NCI-H526 (cell line): ENCODE results near the gene BLOC1S6.

Experiments
- DNase-seq, 2 experiments: peaks; one replicate each; lab custom pipeline; 2025; lab: John Stamatoyannopoulos, UW

The BLOC1S6 gene

GRCh38 chr15:45588219-45588875 is 1.2 kb downstream of the BLOC1S6 start:
- DNase-seq = no peak

GRCh38 chr15:45589256-45589655 is 2.1 kb downstream of the BLOC1S6 start:
- no peak for DNase-seq

- DNase-seq = no peak
Observed at GRCh38 chr15:45594319-45594718, 7.1 kb downstream of the BLOC1S6 start.

GRCh38 chr15:45594835-45595530 is 7.8 kb downstream of the BLOC1S6 start:
- DNase-seq = no peak

GRCh38 chr15:45603881-45604280 is 16.7 kb downstream of the BLOC1S6 start:
- DNase-seq = no peak

GRCh38 chr15:45604326-45604725 is 17.1 kb downstream of the BLOC1S6 start:
- no peak for DNase-seq

- no peak for DNase-seq
Observed at GRCh38 chr15:45606413-45606812, 19.2 kb downstream of the BLOC1S6 start.

- no peak for DNase-seq
Observed at GRCh38 chr15:45606841-45607240, 19.7 kb downstream of the BLOC1S6 start.

- peak in 1 of 2 experiments; percentile 39 for DNase-seq
Observed at GRCh38 chr15:45611305-45611704, 24.1 kb downstream of the BLOC1S6 start.

- DNase-seq = no peak
Observed at GRCh38 chr15:45612790-45613415, 25.7 kb downstream of the BLOC1S6 start.

GRCh38 chr15:45616901-45617323 is 29.7 kb downstream of the BLOC1S6 start:
- no peak for DNase-seq

GRCh38 chr15:45618813-45619212 is 31.6 kb downstream of the BLOC1S6 start:
- peak; percentile 12 to 45 for DNase-seq

GRCh38 chr15:45628136-45628535 is 41.0 kb downstream of the BLOC1S6 start:
- DNase-seq = no peak

- DNase-seq = peak in 1 of 2 experiments; percentile 9
Observed at GRCh38 chr15:45630917-45631691, 43.9 kb downstream of the BLOC1S6 start.

- no peak for DNase-seq
Observed at GRCh38 chr15:45631776-45632175, 44.6 kb downstream of the BLOC1S6 start.

GRCh38 chr15:45634432-45635190 is 47.4 kb downstream of the BLOC1S6 start, which contains the start of gene SQOR:
Gene SQOR, plus strand, starts transcription at chr15:45635029. Its CDS starts 23,895 bp downstream, at chr15:45658924.
- peak; percentile 12 to 66 for DNase-seq

- DNase-seq = peak in 1 of 2 experiments; percentile 55
Observed at GRCh38 chr15:45635191-45635638, 48.0 kb downstream of the BLOC1S6 start.

GRCh38 chr15:45635763-45636292 is 48.6 kb downstream of the BLOC1S6 start:
- DNase-seq = no peak

GRCh38 chr15:45637141-45637540 is 50.0 kb downstream of the BLOC1S6 start:
- DNase-seq = no peak

- no peak for DNase-seq
Observed at GRCh38 chr15:45637552-45638033, 50.4 kb downstream of the BLOC1S6 start.

- no peak for DNase-seq
Observed at GRCh38 chr15:45640616-45641015, 53.4 kb downstream of the BLOC1S6 start.
